Testis (tissue), 2 donors: ENCODE data around the gene RBFOX1.

Experiments
- POLR2A ChIP-seq: fragments of 450-650 bp; IDR thresholded peaks from one replicate; pipeline ENCODE4 v1.6.1; 2017; ENCODE audit warnings: antibody characterized with exemption, mild to moderate bottlenecking, moderate library complexity
- TF ChIP-seq, protein P1 (sequence below), 3 experiments: fragments of 450-650 bp in 2 of 3; fragments of 200-600 bp in 1 of 3; sonication (generic) in 1 of 3; IDR thresholded peaks; one replicate each; pipeline ENCODE4 v1.5.1; 2016 to 2019; ENCODE audit warnings: antibody characterized with exemption in 3 of 3, mild to moderate bottlenecking in 2 of 3, moderate library complexity in 1 of 3

DNA sequence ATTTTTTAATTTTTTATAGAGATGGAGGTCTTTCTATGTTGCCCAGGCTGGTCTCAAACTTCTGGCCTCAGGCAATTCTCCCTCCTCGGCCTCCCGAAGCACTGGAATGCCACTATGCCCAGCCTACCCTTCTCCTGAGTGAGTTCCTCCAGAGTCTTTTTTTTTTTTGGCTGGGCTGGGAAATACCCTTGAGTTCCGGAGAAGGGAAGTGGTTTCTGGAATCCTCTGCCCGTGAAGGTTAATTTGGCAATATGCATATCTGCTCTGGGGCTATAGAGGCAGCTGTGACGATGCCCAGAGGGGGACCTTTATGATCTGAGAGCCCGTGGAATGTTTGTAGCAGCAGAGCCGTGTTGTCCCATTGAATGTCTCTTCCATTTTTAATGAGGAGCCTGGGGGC is 217.5 kb downstream of the RBFOX1 start:
- TF ChIP-seq POLR2A = no peak
- TF ChIP-seq, protein P1, sequence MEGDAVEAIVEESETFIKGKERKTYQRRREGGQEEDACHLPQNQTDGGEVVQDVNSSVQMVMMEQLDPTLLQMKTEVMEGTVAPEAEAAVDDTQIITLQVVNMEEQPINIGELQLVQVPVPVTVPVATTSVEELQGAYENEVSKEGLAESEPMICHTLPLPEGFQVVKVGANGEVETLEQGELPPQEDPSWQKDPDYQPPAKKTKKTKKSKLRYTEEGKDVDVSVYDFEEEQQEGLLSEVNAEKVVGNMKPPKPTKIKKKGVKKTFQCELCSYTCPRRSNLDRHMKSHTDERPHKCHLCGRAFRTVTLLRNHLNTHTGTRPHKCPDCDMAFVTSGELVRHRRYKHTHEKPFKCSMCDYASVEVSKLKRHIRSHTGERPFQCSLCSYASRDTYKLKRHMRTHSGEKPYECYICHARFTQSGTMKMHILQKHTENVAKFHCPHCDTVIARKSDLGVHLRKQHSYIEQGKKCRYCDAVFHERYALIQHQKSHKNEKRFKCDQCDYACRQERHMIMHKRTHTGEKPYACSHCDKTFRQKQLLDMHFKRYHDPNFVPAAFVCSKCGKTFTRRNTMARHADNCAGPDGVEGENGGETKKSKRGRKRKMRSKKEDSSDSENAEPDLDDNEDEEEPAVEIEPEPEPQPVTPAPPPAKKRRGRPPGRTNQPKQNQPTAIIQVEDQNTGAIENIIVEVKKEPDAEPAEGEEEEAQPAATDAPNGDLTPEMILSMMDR (IDR thresholded peaks at IDR 0.05) = no peak
